HepG2 (cell line): Measurements from ENCODE around the gene IQCH. TPM values are rescaled to one million over a fixed set of nuclear protein-coding genes. Genes with fewer than 3 reads are reported as not detected.

ENCODE experiments used
- ATAC-seq: fragments of 200-7000 bp; cut with Tn5 transposase; 3 replicates; pipeline ENCODE4 v1.9.1; 2020; ENCODE audit warnings: mild to moderate bottlenecking, moderate library complexity
- BruUV-seq: library from RNA; stranded (reverse); fragments of 400-500 nt; replicated peaks from 2 replicates; lab custom pipeline; 2021; lab: Mats Ljungman, UMichigan
- CTCF ChIA-PET: fragments of 300-600 bp; formaldehyde crosslinking; extraction: SDS; loops from one replicate; lab custom pipeline; 2021; ENCODE audit warnings: low total read pairs, inconsistent platforms, low intra/inter-chr PET ratio; lab: Yijun Ruan, JAX
- POLR2A ChIA-PET: fragments of 350-600 bp; sonication (Branson Sonifier 250); formaldehyde crosslinking; loops from one replicate; lab custom pipeline; 2020; ENCODE audit warnings: antibody characterized with exemption, inconsistent platforms; lab: Yijun Ruan, JAX
- DNase-seq: peaks from one replicate; pipeline ENCODE4 v3.0.0-alpha.2; 2015; ENCODE audit warnings: low spot score
- FAIRE-seq: peaks from 3 replicates; lab custom pipeline; 2011; peaks lifted over from hg19 to GRCh38; lab: Jason Lieb, UNC
- H2AFZ ChIP-seq: one replicate; pipeline ENCODE4 v1.6.1; 2011; ENCODE audit warnings: low read length, inconsistent platforms
- H3K27ac ChIP-seq: fragments of 300-600 bp; 3 replicates; pipeline ENCODE4 v1.8.0; 2011; ENCODE audit warnings: mixed run types, mild to moderate bottlenecking, mixed read lengths, low read length, inconsistent platforms; ENCODE audit not compliant: insufficient read depth; ENCODE audit errors: extremely low read length
- H3K27me3 ChIP-seq, 2 experiments: fragments of 200-600 bp in 1 of 2; 2 replicates in 1 of 2; 3 replicates in 1 of 2; pipeline versions ENCODE4 v1.6.0 to v1.8.0; 2011; ENCODE audit warnings: low read length in 2 of 2, mild to moderate bottlenecking in 2 of 2, moderate library complexity in 2 of 2, inconsistent platforms in 1 of 2; ENCODE audit not compliant: insufficient read depth in 2 of 2, control insufficient read depth in 1 of 2
- H3K36me3 ChIP-seq, 2 experiments: fragments of 200-600 bp in 1 of 2; replicated peaks in 1 of 2; 2 replicates in 1 of 2; 3 replicates in 1 of 2; pipeline versions ENCODE4 v1.5.1 to v1.8.0; 2011; ENCODE audit warnings: low read length in 2 of 2, inconsistent platforms in 1 of 2; ENCODE audit not compliant: insufficient read depth in 2 of 2, control insufficient read depth in 1 of 2
- H3K4me1 ChIP-seq: 2 replicates; pipeline ENCODE4 v1.5.1; 2012; ENCODE audit warnings: low read length, inconsistent platforms; ENCODE audit not compliant: insufficient read depth
- H3K4me2 ChIP-seq: 2 replicates; pipeline ENCODE4 v1.6.0; 2011; ENCODE audit warnings: low read depth, low read length, inconsistent platforms
- H3K4me3 ChIP-seq, 3 experiments: fragments of 200-600 bp in 1 of 3; sonication (generic), shearing (Covaris generic) in 1 of 3; replicated peaks in 1 of 3; 2 replicates each; pipeline ENCODE4 v1.5.1; 2011 to 2016; ENCODE audit warnings: low read length in 3 of 3, inconsistent platforms in 2 of 3, low read depth in 2 of 3, mild to moderate bottlenecking in 2 of 3, control low read depth in 1 of 3, mixed read lengths in 1 of 3; ENCODE audit not compliant: insufficient read depth in 1 of 3
- H3K79me2 ChIP-seq: one replicate; pipeline ENCODE4 v1.6.1; 2011; ENCODE audit warnings: low read length, inconsistent platforms; ENCODE audit not compliant: insufficient read depth
- H3K9ac ChIP-seq: 2 replicates; pipeline ENCODE4 v1.6.0; 2011; ENCODE audit warnings: mild to moderate bottlenecking, low read depth, low read length, inconsistent platforms; ENCODE audit not compliant: insufficient read depth
- H3K9me3 ChIP-seq: 2 replicates; pipeline ENCODE4 v1.5.1; 2012; ENCODE audit warnings: mild to moderate bottlenecking, low read length
- H4K20me1 ChIP-seq: 2 replicates; pipeline ENCODE4 v1.6.0; 2011; ENCODE audit warnings: inconsistent platforms, mild to moderate bottlenecking, low read length, moderate library complexity; ENCODE audit not compliant: insufficient read depth
- ARNT2 ChIP-seq: sonication (generic); formaldehyde crosslinking; IDR thresholded peaks from 2 replicates; pipeline ENCODE4 v1.8.0; 2022; ENCODE audit warnings: mild to moderate bottlenecking, low read depth, missing genetic modification reagents, moderate library complexity
- ATRX ChIP-seq: sonication (generic); formaldehyde crosslinking; IDR thresholded peaks from 2 replicates; pipeline ENCODE4 v1.4.0; 2020; ENCODE audit warnings: missing genetic modification reagents, borderline replicate concordance
- GTF3A ChIP-seq: sonication (generic); formaldehyde crosslinking; conservative IDR thresholded peaks from 2 replicates; pipeline ENCODE4 v1.4.0; 2020; ENCODE audit warnings: mild to moderate bottlenecking, missing genetic modification reagents
- HNRNPLL ChIP-seq: fragments of 200-400 bp; formaldehyde crosslinking; IDR thresholded peaks from 2 replicates; pipeline ENCODE4 v1.6.1; 2017; ENCODE audit warnings: mild to moderate bottlenecking, low read depth, low read length; ENCODE audit not compliant: poor library complexity, severe bottlenecking
- JUNB ChIP-seq: sonication (generic); formaldehyde crosslinking; IDR thresholded peaks from 2 replicates; pipeline ENCODE4 v1.8.0; 2022; ENCODE audit warnings: missing genetic modification reagents, mild to moderate bottlenecking, borderline replicate concordance
- POGZ ChIP-seq: sonication (generic); formaldehyde crosslinking; IDR thresholded peaks from 2 replicates; pipeline ENCODE4 v1.4.0; 2020; ENCODE audit warnings: mild to moderate bottlenecking, missing genetic modification reagents
- POLR2AphosphoS2 ChIP-seq: IDR thresholded peaks from 2 replicates; pipeline ENCODE4 v1.6.1; 2011; ENCODE audit warnings: low read depth, low read length, improper control_type of control experiment
- SP140L ChIP-seq: sonication (generic); formaldehyde crosslinking; IDR thresholded peaks from 2 replicates; pipeline ENCODE4 v1.4.0; 2020; ENCODE audit warnings: missing genetic modification reagents, borderline replicate concordance
- ZBTB38 ChIP-seq: sonication (generic); formaldehyde crosslinking; IDR thresholded peaks from 2 replicates; pipeline ENCODE4 v1.5.1; 2020; ENCODE audit warnings: mild to moderate bottlenecking, missing genetic modification reagents
- ZNF10 ChIP-seq: sonication (generic); formaldehyde crosslinking; IDR thresholded peaks from 2 replicates; pipeline ENCODE4 v1.4.0; 2020; ENCODE audit warnings: mild to moderate bottlenecking, low read depth, missing genetic modification reagents, borderline replicate concordance
- ZNF256 ChIP-seq: sonication (generic); formaldehyde crosslinking; conservative IDR thresholded peaks from 2 replicates; pipeline ENCODE4 v1.4.0; 2020; ENCODE audit warnings: missing genetic modification reagents
- ZNF326 ChIP-seq: sonication (generic); formaldehyde crosslinking; IDR thresholded peaks from 2 replicates; pipeline ENCODE4 v1.4.0; 2020; ENCODE audit warnings: missing genetic modification reagents, borderline replicate concordance
- ZNF333 ChIP-seq: sonication (generic); formaldehyde crosslinking; IDR thresholded peaks from 2 replicates; pipeline ENCODE4 v1.4.0; 2020; ENCODE audit warnings: mild to moderate bottlenecking, missing genetic modification reagents, borderline replicate concordance
- ZNF44 ChIP-seq: sonication (generic); formaldehyde crosslinking; IDR thresholded peaks from 2 replicates; pipeline ENCODE4 v1.5.1; 2020; ENCODE audit warnings: mild to moderate bottlenecking, missing genetic modification reagents
- WGBS: methylation state at CpG from one replicate; pipeline ENCODE4 v1.1.6; 2017; ENCODE audit warnings: low lambda C conversion rate; 5-methylcytosine and 5-hydroxymethylcytosine counted together
- in situ Hi-C: cut with HindIII; loops from 2 replicates; pipeline ENCODE4 v1.10.0; 2017; ENCODE audit warnings: low pct_unique_long_range_greater_than_20kb; ENCODE audit not compliant: extremely low pct_ligation_motif_present
- intact Hi-C: fragments of 100-400 bp; cut with micrococcal nuclease; formaldehyde crosslinking; loops from one replicate; pipeline ENCODE4 v1.10.0; 2022; ENCODE audit not compliant: unreplicated experiment
- polyA plus RNA-seq, 8 experiments: library from polyadenylated mRNA; depleted of rRNA in 3 of 8; stranded (reverse) in 7 of 8; unstranded in 1 of 8; fragments of >200 nt; fragmentation: Illumina TruSeq in 4 of 8; extraction: Trizol in 4 of 8; gene quantifications; 2 replicates each; pipeline versions ENCODE4 v1.2.1 to v1.2.3, GENCODE V29; 2011 to 2016; ENCODE audit warnings: low read depth in 4 of 8, missing spikeins in 1 of 8, mixed read lengths in 1 of 8; ENCODE audit not compliant: insufficient read depth in 1 of 8
- total RNA-seq, 5 experiments: library from RNA; depleted of rRNA; stranded (reverse); fragments of >200 nt; fragmentation: Illumina TruSeq; extraction: Trizol; gene quantifications; 2 replicates each; pipeline ENCODE4 v1.2.3, GENCODE V29; 2016; ENCODE audit warnings: low read depth in 1 of 5

IQCH gene
- total and polyA plus RNA-seq, 2 of the 13 experiments (the other 11 are each of a cell fraction or from before 2014, with no cell fraction given) = 0.16 to 0.55 TPM

DNA sequence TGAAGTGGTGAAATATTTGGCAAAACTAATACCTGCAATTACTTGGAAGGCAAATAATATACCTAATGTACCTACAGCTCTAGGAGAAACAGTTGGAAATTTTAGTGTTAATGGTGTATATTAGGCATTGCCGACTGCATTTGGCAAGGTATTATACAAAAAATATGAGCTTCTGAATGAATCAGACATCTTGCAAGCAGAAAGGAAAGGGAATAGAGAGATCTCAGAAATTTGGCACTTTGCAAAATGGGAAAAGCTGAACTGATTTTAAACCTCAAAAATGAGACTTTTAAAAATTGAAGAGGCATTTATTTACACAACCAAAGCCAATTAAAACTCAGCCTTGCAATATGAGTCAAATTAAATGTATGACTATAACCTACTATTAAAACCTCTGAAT is 226.2 kb downstream of the IQCH start:
- Histone ChIP-seq H2AFZ (no peak overlapping the region), H3K4me3 (no peak overlapping the region), H4K20me1 (no peaks in the 10 kb centered on the region), H3K27me3 (no peaks in the 10 kb centered on the region), H3K79me2 (no peaks in the 10 kb centered on the region), H3K36me3 (no peaks in the 10 kb centered on the region), H3K9me3 (no peaks in the 10 kb centered on the region), H3K9ac (no peak overlapping the region), H3K27ac (no peak overlapping the region), H3K4me1 (no peaks in the 10 kb centered on the region), H3K4me2 (no peak overlapping the region)
- in situ Hi-C loops = no loop called here
- no TSS peak for BruUV-seq
- intact Hi-C loops = no loop called here
- ChIA-PET POLR2A (no interaction called here), CTCF (no interaction called here)
- WGBS = 93% methylated on average over 1 of the region's 1 CpG
- DNase-seq (no peak), FAIRE-seq (no peak), ATAC-seq (no peak)
- TF ChIP-seq ARNT2 (CRISPR knock-in tag) (no peak), SP140L (CRISPR knock-in tag) (no peak), ZNF256 (no peak), POLR2AphosphoS2 (no peak), GTF3A (CRISPR knock-in tag) (no peak), ZNF44 (CRISPR knock-in tag) (no peak), HNRNPLL (no peak), POGZ (CRISPR knock-in tag) (no peak), ZBTB38 (no peak), ZNF333 (no peak)

GRCh38 chr15:67481680-67482079 is 227.1 kb downstream of the IQCH start:
- ATAC-seq = no peak
- WGBS = 86% methylated on average over 2 of the region's 2 CpGs
- Histone ChIP-seq H3K4me2 (no peak overlapping the region), H2AFZ (no peak overlapping the region), H3K36me3 (no peaks in the 10 kb centered on the region), H4K20me1 (no peaks in the 10 kb centered on the region), H3K79me2 (no peaks in the 10 kb centered on the region), H3K27ac (no peak overlapping the region), H3K9me3 (no peaks in the 10 kb centered on the region), H3K4me3 (no peak overlapping the region), H3K27me3 (no peaks in the 10 kb centered on the region), H3K9ac (no peak overlapping the region), H3K4me1 (no peaks in the 10 kb centered on the region)
- ChIA-PET CTCF (no interaction called here), POLR2A (no interaction called here)
- TF ChIP-seq JUNB (CRISPR knock-in tag) (no peak), ZNF10 (CRISPR knock-in tag) (no peak), ZNF326 (CRISPR knock-in tag) (no peak), ATRX (CRISPR knock-in tag) (no peak)
- BruUV-seq = no TSS peak
- DNase-seq = no peak
- no peak for FAIRE-seq
- intact Hi-C loops (no loop called here), in situ Hi-C loops (no loop called here)
